Suprapubic skin (tissue), 4 donors: ENCODE measurements around the gene PQBP1. TPM values are rescaled to one million over a fixed set of nuclear protein-coding genes. Genes with fewer than 3 reads are reported as not detected.

ENCODE experiments used
- DNase-seq, 2 donors: peaks; one replicate each; pipeline ENCODE4 v3.0.0-alpha.2; 2019; ENCODE audit warnings: low spot score in 2 of 2
- H3K27ac ChIP-seq: fragments of 200-600 bp; sonication (generic); one replicate; pipeline ENCODE4 v1.5.1; 2019
- H3K27me3 ChIP-seq: fragments of 200-600 bp; sonication (generic); one replicate; pipeline ENCODE4 v1.5.1; 2019
- H3K36me3 ChIP-seq: fragments of 200-600 bp; sonication (generic); one replicate; pipeline ENCODE4 v1.5.1; 2019
- H3K4me1 ChIP-seq: fragments of 200-600 bp; sonication (generic); one replicate; pipeline ENCODE4 v1.5.1; 2019
- H3K4me3 ChIP-seq: fragments of 200-600 bp; sonication (generic); one replicate; pipeline ENCODE4 v1.5.1; 2019; ENCODE audit warnings: mild to moderate bottlenecking
- H3K9me3 ChIP-seq: fragments of 200-600 bp; sonication (generic); one replicate; pipeline ENCODE4 v1.5.1; 2019
- CTCF ChIP-seq, 2 donors: fragments of 200-600 bp in 1 of 2; fragments of 450-650 bp in 1 of 2; sonication (generic) in 1 of 2; IDR thresholded peaks; one replicate each; pipeline ENCODE4 v1.5.1; 2016 to 2019; ENCODE audit warnings: antibody characterized with exemption in 2 of 2, mild to moderate bottlenecking in 1 of 2, moderate library complexity in 1 of 2
- EP300 ChIP-seq: sonication (generic); formaldehyde crosslinking; IDR thresholded peaks from one replicate; pipeline ENCODE4 v1.6.1; 2017; ENCODE audit warnings: antibody characterized with exemption
- POLR2A ChIP-seq, 2 donors: fragments of 450-650 bp; IDR thresholded peaks; one replicate each; pipeline ENCODE4 v1.6.1; 2017; ENCODE audit warnings: antibody characterized with exemption in 2 of 2, mild to moderate bottlenecking in 2 of 2, moderate library complexity in 2 of 2
- POLR2AphosphoS5 ChIP-seq, 3 donors: sonication (generic); formaldehyde crosslinking; IDR thresholded peaks; one replicate each; pipeline ENCODE4 v1.6.1; 2017; ENCODE audit warnings: antibody characterized with exemption in 3 of 3
- WGBS: methylation state at CpG from one replicate; pipeline ENCODE4 v1.1.5; 2018; 5-methylcytosine and 5-hydroxymethylcytosine counted together
- total RNA-seq, 4 donors: library from RNA; depleted of rRNA; stranded (reverse); fragments of >200 nt; gene quantifications; one replicate each; pipeline ENCODE4 v1.1.0, GENCODE V29; 2016

PQBP1 gene
- total RNA-seq, 4 donors from 2014 or later, result 51.8 to 88.3 (median 71.9) TPM

- whole genome bisulfite sequencing, result 84% methylated on average over 12 of the region's 14 CpGs
- Histone ChIP-seq H3K27ac (no peak overlapping the region), H3K4me1 (no peaks in the 10 kb centered on the region), H3K27me3 (no peaks in the 10 kb centered on the region), H3K36me3 (peaks cover 40% of the 10 kb centered on the region), H3K9me3 (no peaks in the 10 kb centered on the region), H3K4me3 (no peak overlapping the region)
- DNase-seq, result no peak
- no peak for TF ChIP-seq EP300
- no peak for TF ChIP-seq POLR2AphosphoS5 (IDR thresholded peaks at IDR 0.05)
- no peak for TF ChIP-seq POLR2A (IDR thresholded peaks at IDR 0.05)
- TF ChIP-seq CTCF (IDR thresholded peaks at IDR 0.05), result no peak
Measured at GRCh38 chrX:48902776-48903175, 5.0 kb downstream of the PQBP1 start.

GRCh38 chrX:48903290-48903689 lies 5.6 kb downstream of the PQBP1 start:
- TF ChIP-seq EP300, result no peak
- TF ChIP-seq POLR2A (IDR thresholded peaks at IDR 0.05), result no peak
- no peak for TF ChIP-seq POLR2AphosphoS5 (IDR thresholded peaks at IDR 0.05)
- Histone ChIP-seq H3K4me1 (no peaks in the 10 kb centered on the region), H3K9me3 (no peaks in the 10 kb centered on the region), H3K27ac (no peak overlapping the region), H3K36me3 (peaks cover 40% of the 10 kb centered on the region), H3K27me3 (no peaks in the 10 kb centered on the region), H3K4me3 (no peak overlapping the region)
- no peak for DNase-seq
- 86% methylated on average over 6 of the region's 6 CpGs for WGBS

DNA sequence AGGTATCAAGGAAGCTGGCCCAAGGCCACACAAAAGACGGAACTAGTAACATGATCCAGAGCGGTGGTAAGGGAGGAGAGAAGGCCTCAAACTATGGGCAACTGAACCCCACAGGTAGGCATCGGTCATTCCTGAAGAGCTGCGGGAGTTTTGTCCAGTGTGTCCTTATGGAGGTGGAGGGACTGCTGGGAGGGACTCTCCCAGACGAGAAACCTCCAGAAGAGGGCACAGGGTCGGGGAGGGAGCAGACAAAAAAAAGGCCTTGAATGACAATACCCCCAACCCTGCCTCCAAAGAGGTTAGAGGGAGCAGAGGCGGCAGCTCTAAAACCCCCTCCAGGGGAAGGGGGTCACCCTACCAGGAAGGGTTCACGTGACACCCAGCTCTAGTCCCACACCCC lies 6.5 kb downstream of the PQBP1 start:
- Histone ChIP-seq H3K27ac (no peak overlapping the region), H3K9me3 (no peaks in the 10 kb centered on the region), H3K4me1 (no peaks in the 10 kb centered on the region), H3K27me3 (no peaks in the 10 kb centered on the region), H3K4me3 (no peak overlapping the region), H3K36me3 (peaks cover 40% of the 10 kb centered on the region)
- TF ChIP-seq CTCF (IDR thresholded peaks at IDR 0.05) (no peak), POLR2AphosphoS5 (IDR thresholded peaks at IDR 0.05) (no peak), POLR2A (IDR thresholded peaks at IDR 0.05) (no peak), EP300 (no peak)
- 91% methylated on average over 8 of the region's 8 CpGs for WGBS
- DNase-seq, result no peak

DNA sequence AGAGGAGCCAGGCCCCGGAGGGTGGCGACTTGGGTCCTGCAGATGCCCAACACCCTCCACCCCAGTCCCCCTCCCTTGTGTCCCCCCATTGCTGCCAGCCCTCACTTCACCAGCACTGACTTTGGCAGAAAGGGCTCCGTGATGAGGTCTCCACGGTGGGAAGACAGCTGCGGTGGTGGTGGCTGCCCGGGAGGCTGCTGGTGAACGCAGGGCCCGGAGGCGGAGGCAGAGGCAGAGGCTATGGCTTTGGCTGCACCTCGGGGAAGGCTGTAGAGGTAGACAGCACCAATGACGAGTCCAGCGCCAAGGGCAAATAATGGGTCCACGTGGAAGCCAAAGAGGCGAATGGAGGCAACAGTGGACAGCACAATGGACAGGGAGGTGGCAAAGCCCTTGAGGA lies 6.9 kb downstream of the PQBP1 start:
- Histone ChIP-seq H3K4me1 (no peaks in the 10 kb centered on the region), H3K9me3 (no peaks in the 10 kb centered on the region), H3K4me3 (no peak overlapping the region), H3K36me3 (peaks cover 40% of the 10 kb centered on the region), H3K27ac (no peak overlapping the region), H3K27me3 (no peaks in the 10 kb centered on the region)
- DNase-seq, result no peak
- no peak for TF ChIP-seq POLR2A (IDR thresholded peaks at IDR 0.05)
- TF ChIP-seq POLR2AphosphoS5 (IDR thresholded peaks at IDR 0.05), result no peak
- TF ChIP-seq CTCF (IDR thresholded peaks at IDR 0.05), result no peak
- no peak for TF ChIP-seq EP300
- WGBS, result 87% methylated on average over 11 of the region's 14 CpGs

GRCh38 chrX:48905090-48905790 lies 7.5 kb downstream of the PQBP1 start:
- H3K9me3 ChIP-seq, result no peaks in the 10 kb centered on the region
- H3K4me1 ChIP-seq, result peaks cover 4% of the 10 kb centered on the region
- TF ChIP-seq POLR2AphosphoS5 (IDR thresholded peaks at IDR 0.05), result no peak
- TF ChIP-seq CTCF (IDR thresholded peaks at IDR 0.05), result no peak
- TF ChIP-seq EP300, result no peak
- no peak for TF ChIP-seq POLR2A (IDR thresholded peaks at IDR 0.05)
- DNase-seq, result no peak
- 91% methylated on average over 17 of the region's 20 CpGs for WGBS
- H3K27me3 ChIP-seq, result no peaks in the 10 kb centered on the region
- H3K36me3 ChIP-seq, result peaks cover 40% of the 10 kb centered on the region
- no peak overlapping the region for H3K4me3 ChIP-seq
- H3K27ac ChIP-seq, result no peak overlapping the region
